Fibroblast of pulmonary artery (primary cell): ENCODE results near the gene SLC25A1.

Experiments
- DNase-seq: peaks from one replicate; pipeline ENCODE4 v3.0.0-alpha.2; 2010; ENCODE audit warnings: low read depth
- H3K4me3 ChIP-seq: replicated peaks from 2 replicates; pipeline ENCODE4 v1.5.1; 2011; ENCODE audit warnings: low read depth, mild to moderate bottlenecking, control low read depth, low read length, moderate library complexity
- CTCF ChIP-seq: IDR thresholded peaks from 2 replicates; pipeline ENCODE4 v1.5.1; 2011; ENCODE audit warnings: mild to moderate bottlenecking, control low read depth, low read length, inconsistent platforms; ENCODE audit errors: missing control alignments

Gene SLC25A1

GRCh38 chr22:19134176-19134831 is 44.2 kb downstream of the SLC25A1 start:
- no peak overlapping the region for H3K4me3 ChIP-seq
- no peak for DNase-seq
- TF ChIP-seq CTCF: no peak

- TF ChIP-seq CTCF: no peak
- no peak for DNase-seq
Observed at GRCh38 chr22:19133561-19133960, 45.0 kb downstream of the SLC25A1 start.

GRCh38 chr22:19132693-19133400 is 45.7 kb downstream of the SLC25A1 start:
- no peak overlapping the region for H3K4me3 ChIP-seq
- TF ChIP-seq CTCF: no peak
- DNase-seq: no peak

More at GRCh38 chr22:19133561-19133960, 45.0 kb downstream of the SLC25A1 start:
- no peak overlapping the region for H3K4me3 ChIP-seq

GRCh38 chr22:19132153-19132552 is 46.4 kb downstream of the SLC25A1 start:
- no peak overlapping the region for H3K4me3 ChIP-seq
- DNase-seq: no peak
- no peak for TF ChIP-seq CTCF

- no peak for DNase-seq
- no peak overlapping the region for H3K4me3 ChIP-seq
- TF ChIP-seq CTCF: no peak
Observed at GRCh38 chr22:19131685-19132015, 46.9 kb downstream of the SLC25A1 start.

GRCh38 chr22:19130959-19131684 is 47.4 kb downstream of the SLC25A1 start, which contains the start of gene TSSK2:
TSS of gene TSSK2 (plus strand) at chr22:19131308. CDS start at chr22:19131400, 92 bp downstream.
- no peak for TF ChIP-seq CTCF
- DNase-seq: no peak
- no peak within 1 kb of the TSS for H3K4me3 ChIP-seq
